Upper lobe of left lung (tissue), 4 donors: ENCODE results near the gene ELL3.

Source experiments
- EP300 ChIP-seq, 4 donors: sonication (generic); formaldehyde crosslinking; IDR thresholded peaks; one replicate each; pipeline ENCODE4 v1.5.1; 2017; ENCODE audit warnings: antibody characterized with exemption in 4 of 4, control low read depth in 2 of 4
- POLR2A ChIP-seq, 4 donors: fragments of 450-650 bp; IDR thresholded peaks; one replicate each; pipeline ENCODE4 v1.5.1; 2016 to 2017; ENCODE audit warnings: antibody characterized with exemption in 4 of 4, mild to moderate bottlenecking in 2 of 4
- POLR2AphosphoS5 ChIP-seq, 2 donors: sonication (generic); formaldehyde crosslinking; IDR thresholded peaks; one replicate each; pipeline ENCODE4 v1.5.1; 2017; ENCODE audit warnings: antibody characterized with exemption in 2 of 2
- TF ChIP-seq, protein P1 (sequence below), 6 experiments: fragments of 450-650 bp in 4 of 6; fragments of 200-600 bp in 2 of 6; sonication (generic) in 2 of 6; IDR thresholded peaks; one replicate each; pipeline ENCODE4 v1.5.1; 2016 to 2019; ENCODE audit warnings: antibody characterized with exemption in 6 of 6

DNA sequence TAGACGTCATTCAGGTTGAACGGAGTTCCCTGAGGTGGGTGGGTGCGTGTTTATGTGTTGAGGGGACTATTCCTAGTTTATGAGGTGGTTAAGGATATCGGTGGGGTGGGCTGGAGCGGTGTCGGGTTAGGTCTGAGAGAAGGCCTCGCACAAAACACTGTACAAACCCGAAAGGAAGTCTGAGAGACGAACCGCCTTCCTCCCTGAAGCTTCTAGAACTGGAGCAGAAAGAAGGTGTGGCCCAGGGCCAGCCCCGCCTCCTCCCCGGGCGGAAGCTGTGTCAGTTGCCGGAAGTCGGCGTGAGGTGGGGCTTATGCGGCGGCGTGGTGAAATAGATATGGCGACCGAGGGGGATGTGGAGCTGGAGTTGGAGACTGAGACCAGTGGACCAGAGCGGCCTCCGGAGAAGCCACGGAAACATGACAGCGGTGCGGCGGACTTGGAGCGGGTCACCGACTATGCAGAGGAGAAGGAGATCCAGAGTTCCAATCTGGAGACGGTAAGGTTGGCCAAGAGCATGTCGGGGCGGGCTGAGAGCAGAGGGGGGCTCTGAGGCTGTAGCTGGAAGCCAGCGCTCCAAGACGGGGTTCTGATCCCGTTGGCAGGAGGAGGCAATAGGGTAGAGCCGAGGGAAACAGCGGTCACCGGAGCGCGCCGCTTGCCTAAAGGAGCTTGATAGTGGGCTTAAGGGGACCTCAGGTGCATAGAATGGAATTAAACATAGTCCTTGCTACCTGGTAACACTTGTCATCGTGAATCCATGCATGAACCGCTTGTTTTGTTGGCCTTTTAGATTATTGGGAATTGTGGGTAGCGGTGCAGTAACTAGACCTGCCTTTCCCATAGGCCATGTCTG is 23.7 kb upstream of the ELL3 start, which contains the start of gene HYPK:
- TF ChIP-seq, protein P1, sequence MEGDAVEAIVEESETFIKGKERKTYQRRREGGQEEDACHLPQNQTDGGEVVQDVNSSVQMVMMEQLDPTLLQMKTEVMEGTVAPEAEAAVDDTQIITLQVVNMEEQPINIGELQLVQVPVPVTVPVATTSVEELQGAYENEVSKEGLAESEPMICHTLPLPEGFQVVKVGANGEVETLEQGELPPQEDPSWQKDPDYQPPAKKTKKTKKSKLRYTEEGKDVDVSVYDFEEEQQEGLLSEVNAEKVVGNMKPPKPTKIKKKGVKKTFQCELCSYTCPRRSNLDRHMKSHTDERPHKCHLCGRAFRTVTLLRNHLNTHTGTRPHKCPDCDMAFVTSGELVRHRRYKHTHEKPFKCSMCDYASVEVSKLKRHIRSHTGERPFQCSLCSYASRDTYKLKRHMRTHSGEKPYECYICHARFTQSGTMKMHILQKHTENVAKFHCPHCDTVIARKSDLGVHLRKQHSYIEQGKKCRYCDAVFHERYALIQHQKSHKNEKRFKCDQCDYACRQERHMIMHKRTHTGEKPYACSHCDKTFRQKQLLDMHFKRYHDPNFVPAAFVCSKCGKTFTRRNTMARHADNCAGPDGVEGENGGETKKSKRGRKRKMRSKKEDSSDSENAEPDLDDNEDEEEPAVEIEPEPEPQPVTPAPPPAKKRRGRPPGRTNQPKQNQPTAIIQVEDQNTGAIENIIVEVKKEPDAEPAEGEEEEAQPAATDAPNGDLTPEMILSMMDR (IDR thresholded peaks at IDR 0.05): no peak
- TF ChIP-seq POLR2AphosphoS5 (IDR thresholded peaks at IDR 0.05) (peak; percentile 87 to 90), POLR2A (IDR thresholded peaks at IDR 0.05) (peak in 3 of 4 donors; percentile 41 to 76 (median 62)), EP300 (IDR thresholded peaks at IDR 0.05) (no peak)
